AG09309 (cell line): Measurements from ENCODE around the gene TOR1AIP2.
"Not testable (repeated sequence)": the region's sequence is repeated elsewhere in the genome, so short reads cannot be mapped to it uniquely, and the experiment has no call there.

Experiments
- DNase-seq: peaks from one replicate; pipeline ENCODE4 v3.0.0-alpha.2; 2010; ENCODE audit warnings: low read depth
- H3K4me3 ChIP-seq: 2 replicates; pipeline ENCODE4 v1.5.1; 2011; ENCODE audit warnings: mild to moderate bottlenecking, low read depth, low read length, moderate library complexity; ENCODE audit not compliant: control insufficient read depth
- TF ChIP-seq, protein P1 (sequence below): IDR thresholded peaks from 2 replicates; pipeline ENCODE4 v1.5.1; 2011; ENCODE audit warnings: mild to moderate bottlenecking, low read depth, low read length, inconsistent platforms; ENCODE audit not compliant: insufficient read depth, control insufficient read depth; ENCODE audit errors: missing control alignments

TOR1AIP2 gene

DNA sequence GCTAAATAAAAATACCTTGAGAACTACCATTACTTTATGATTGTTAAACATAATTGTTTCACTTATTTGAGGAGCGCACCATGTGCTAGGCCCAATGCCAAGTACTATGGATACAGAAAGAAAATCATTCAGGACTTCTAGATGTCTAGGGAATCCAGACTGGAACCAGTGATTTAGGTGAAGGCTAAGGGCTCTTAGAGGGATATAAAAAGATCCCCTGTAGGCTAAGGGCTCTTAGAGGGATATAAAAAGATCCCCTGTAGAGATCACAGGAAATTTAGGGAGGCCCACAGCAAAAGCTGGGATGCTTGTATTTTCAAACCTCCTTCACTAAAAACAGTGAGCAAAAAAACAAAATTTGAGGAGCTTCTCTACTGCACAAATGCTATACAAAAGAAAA, 6.7 kb downstream of the TOR1AIP2 start:
- no peak overlapping the region for H3K4me3 ChIP-seq
- DNase-seq, result no peak
- TF ChIP-seq, protein P1, sequence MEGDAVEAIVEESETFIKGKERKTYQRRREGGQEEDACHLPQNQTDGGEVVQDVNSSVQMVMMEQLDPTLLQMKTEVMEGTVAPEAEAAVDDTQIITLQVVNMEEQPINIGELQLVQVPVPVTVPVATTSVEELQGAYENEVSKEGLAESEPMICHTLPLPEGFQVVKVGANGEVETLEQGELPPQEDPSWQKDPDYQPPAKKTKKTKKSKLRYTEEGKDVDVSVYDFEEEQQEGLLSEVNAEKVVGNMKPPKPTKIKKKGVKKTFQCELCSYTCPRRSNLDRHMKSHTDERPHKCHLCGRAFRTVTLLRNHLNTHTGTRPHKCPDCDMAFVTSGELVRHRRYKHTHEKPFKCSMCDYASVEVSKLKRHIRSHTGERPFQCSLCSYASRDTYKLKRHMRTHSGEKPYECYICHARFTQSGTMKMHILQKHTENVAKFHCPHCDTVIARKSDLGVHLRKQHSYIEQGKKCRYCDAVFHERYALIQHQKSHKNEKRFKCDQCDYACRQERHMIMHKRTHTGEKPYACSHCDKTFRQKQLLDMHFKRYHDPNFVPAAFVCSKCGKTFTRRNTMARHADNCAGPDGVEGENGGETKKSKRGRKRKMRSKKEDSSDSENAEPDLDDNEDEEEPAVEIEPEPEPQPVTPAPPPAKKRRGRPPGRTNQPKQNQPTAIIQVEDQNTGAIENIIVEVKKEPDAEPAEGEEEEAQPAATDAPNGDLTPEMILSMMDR, result no peak

DNA sequence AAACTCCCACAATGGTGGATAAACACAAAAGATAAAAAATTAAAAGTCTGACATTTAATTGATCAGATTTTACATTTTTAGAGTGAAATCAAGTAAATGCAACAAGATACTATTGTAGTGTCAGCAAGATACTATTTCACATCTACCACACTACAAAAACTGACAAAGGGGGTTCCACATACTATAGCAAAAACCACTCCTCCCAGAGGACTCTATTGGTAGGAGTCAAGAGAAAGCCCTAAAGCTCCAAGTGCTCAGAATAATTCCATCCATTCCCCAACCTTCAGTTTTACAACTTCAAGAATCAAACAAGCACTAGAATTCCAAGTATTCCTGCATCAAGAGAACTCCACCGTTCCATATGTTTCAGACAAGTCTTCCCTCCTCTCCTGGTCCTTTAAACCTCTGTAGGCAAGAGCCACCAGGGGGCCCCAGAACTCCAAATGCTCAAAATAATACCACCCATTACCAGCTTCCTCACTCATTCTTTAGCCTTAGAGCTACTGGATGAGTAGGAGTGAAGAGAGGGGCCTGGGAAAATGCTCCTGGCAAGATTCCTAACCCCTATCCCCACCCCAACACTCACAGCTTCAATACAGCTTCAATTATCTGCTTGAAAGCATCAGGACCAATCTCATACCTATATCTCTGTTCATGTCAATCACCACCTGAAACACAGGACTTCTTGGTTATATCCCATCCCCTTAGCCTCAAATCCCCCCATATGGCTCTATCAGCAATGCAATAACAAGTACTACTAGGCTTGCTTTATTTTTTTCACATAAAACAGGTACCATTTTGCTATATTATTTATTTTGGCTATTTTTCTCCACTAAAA, 9.9 kb downstream of the TOR1AIP2 start:
- DNase-seq, result no peak
- H3K4me3 ChIP-seq, result no peak overlapping the region
- TF ChIP-seq, protein P1, result peak; percentile 82

GRCh38 chr1:179866616-179867015, 11.0 kb downstream of the TOR1AIP2 start:
- TF ChIP-seq, protein P1, result no peak
- no peak for DNase-seq
- H3K4me3 ChIP-seq, result no peak overlapping the region

GRCh38 chr1:179865377-179865776, 12.2 kb downstream of the TOR1AIP2 start:
- TF ChIP-seq, protein P1, result no peak
- no peak overlapping the region for H3K4me3 ChIP-seq
- no peak for DNase-seq

- H3K4me3 ChIP-seq, result no peak overlapping the region
- DNase-seq, result no peak
- TF ChIP-seq, protein P1, result no peak
Measured at GRCh38 chr1:179860652-179861051, 17.0 kb downstream of the TOR1AIP2 start.

GRCh38 chr1:179857009-179857408, 20.6 kb downstream of the TOR1AIP2 start:
- TF ChIP-seq, protein P1, result no peak
- H3K4me3 ChIP-seq, result no peak overlapping the region
- DNase-seq, result no peak

DNA sequence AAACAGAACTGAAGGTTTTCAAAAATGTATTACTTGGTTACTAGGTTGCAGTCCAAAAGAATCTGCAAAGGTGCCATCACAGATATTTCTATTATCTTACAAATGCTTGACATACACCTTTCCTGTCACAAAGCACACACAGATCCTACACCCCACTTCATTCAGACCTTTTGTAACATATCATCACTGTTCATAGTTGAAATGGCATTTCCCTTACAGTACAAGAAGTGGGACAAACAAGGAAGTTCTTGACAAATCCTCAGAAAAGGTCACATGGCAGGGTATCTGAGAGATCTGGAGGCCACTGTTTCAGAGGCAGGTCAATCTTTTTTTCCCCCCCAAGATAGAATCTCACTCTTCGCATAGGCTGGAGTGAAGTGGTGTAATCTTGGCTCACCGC, 21.3 kb downstream of the TOR1AIP2 start:
- TF ChIP-seq, protein P1, result no peak
- no peak overlapping the region for H3K4me3 ChIP-seq
- no peak for DNase-seq

DNA sequence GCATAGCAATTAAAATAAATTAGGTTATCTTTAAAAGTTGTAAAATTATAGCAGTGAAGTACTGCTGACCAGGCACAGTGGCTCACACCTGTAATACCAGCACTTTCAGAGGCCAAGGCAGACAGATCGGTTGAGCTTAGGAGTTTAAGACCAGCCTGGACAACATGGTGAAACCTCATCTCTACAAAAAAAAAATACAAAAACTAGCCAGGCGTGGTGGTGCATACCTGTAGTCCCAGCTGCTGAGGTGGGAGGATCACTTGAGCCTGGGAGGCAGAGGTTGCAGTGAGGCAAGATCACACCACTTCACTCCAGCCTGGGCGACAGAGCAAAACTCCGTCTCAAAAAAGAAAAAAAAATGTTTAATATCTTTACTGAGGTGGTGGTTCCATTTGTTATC, 21.8 kb downstream of the TOR1AIP2 start:
- not testable (repeated sequence) for DNase-seq

More for the DNA sequence above, 21.8 kb downstream of the TOR1AIP2 start:
- not testable (repeated sequence) for H3K4me3 ChIP-seq
